Measurements from ENCODE around the gene VCL. TPM values are rescaled to one million over a fixed set of nuclear protein-coding genes. Genes with fewer than 3 reads are reported as not detected.

The VCL gene
- total RNA-seq, 1 experiment from 2014 or later: 382 TPM

- Histone ChIP-seq H3K9ac (ENCODE audit: low read length) (no peak overlapping the region), H3K9me2 (replicated peaks; ENCODE audit: low read length) (no peaks in the 10 kb centered on the region), H3K27me3 (ENCODE audit: low read length) (no peaks in the 10 kb centered on the region), H3K79me2 (ENCODE audit: low read length) (peaks cover 57% of the 10 kb centered on the region), H3K36me3 (ENCODE audit: low read depth, low read length) (peaks cover 56% of the 10 kb centered on the region), H3K4me3 (ENCODE audit: low read length) (no peak overlapping the region), H3K4me2 (ENCODE audit: low read length) (no peak overlapping the region), H4K20me1 (ENCODE audit: low read length) (peaks cover 6% of the 10 kb centered on the region; the same call in 1 of the 2 replicates), H3K9me3 (ENCODE audit: low read length) (no peaks in the 10 kb centered on the region), H2AFZ (ENCODE audit: low read length) (no peak overlapping the region), H3K4me1 (ENCODE audit: insufficient read depth, low read length) (peaks cover 43% of the 10 kb centered on the region), H3K27ac (ENCODE audit: low read length) (no peak overlapping the region), H3F3A (ENCODE audit: low read length, unreplicated experiment) (peaks cover 13% of the 10 kb centered on the region)
- ATAC-seq: no peak
- ChIA-PET POLR2A (ENCODE audit: unreplicated experiment) (interaction anchor here (0.6 kb wide), 1 partner anchor 95 kb away, joined by 5 read pairs; no protein-coding TSS in a partner anchor), CTCF (no interaction called here)
- TF ChIP-seq CTCF (conservative IDR thresholded peaks at IDR 0.05; ENCODE audit: low read depth, low read length) (no peak), EZH2phosphoT487 (IDR thresholded peaks at IDR 0.05; ENCODE audit: borderline replicate concordance, low read length) (no peak), EZH2 (IDR thresholded peaks at IDR 0.05; ENCODE audit: low read length, unreplicated experiment) (no peak)
- no peak for DNase-seq
- intact Hi-C loops (cut with micrococcal nuclease): no loop called here
- no TSS peak for BruUV-seq (replicated peaks)
Observed at GRCh38 chr10:74076961-74077360, 79.0 kb downstream of the VCL start.

- DNase-seq: no peak
- BruUV-seq (replicated peaks): no TSS peak
- Histone ChIP-seq H3K4me3 (ENCODE audit: low read length) (no peak overlapping the region), H3K9me2 (replicated peaks; ENCODE audit: low read length) (no peaks in the 10 kb centered on the region), H3F3A (ENCODE audit: low read length, unreplicated experiment) (peaks cover 14% of the 10 kb centered on the region), H3K4me1 (ENCODE audit: insufficient read depth, low read length) (peaks cover 43% of the 10 kb centered on the region), H3K9ac (ENCODE audit: low read length) (peak overlapping the region; percentile 0; the same call in 1 of the 2 replicates), H3K27me3 (ENCODE audit: low read length) (no peaks in the 10 kb centered on the region), H3K36me3 (ENCODE audit: low read depth, low read length) (peaks cover 60% of the 10 kb centered on the region), H2AFZ (ENCODE audit: low read length) (no peak overlapping the region), H3K4me2 (ENCODE audit: low read length) (no peak overlapping the region; the same call in 1 of the 2 replicates), H3K27ac (ENCODE audit: low read length) (peak overlapping the region; percentile 43; the same call in 1 of the 2 replicates), H3K79me2 (ENCODE audit: low read length) (peaks cover 62% of the 10 kb centered on the region), H4K20me1 (ENCODE audit: low read length) (peaks cover 6% of the 10 kb centered on the region; the same call in 1 of the 2 replicates), H3K9me3 (ENCODE audit: low read length) (no peaks in the 10 kb centered on the region)
- ATAC-seq: no peak
- ChIA-PET POLR2A (ENCODE audit: unreplicated experiment) (interaction anchor here (0.6 kb wide), 1 partner anchor 95 kb away, joined by 5 read pairs; no protein-coding TSS in a partner anchor), CTCF (no interaction called here)
- intact Hi-C loops (cut with micrococcal nuclease): no loop called here
- TF ChIP-seq CTCF (conservative IDR thresholded peaks at IDR 0.05; ENCODE audit: low read depth, low read length) (no peak), EZH2 (IDR thresholded peaks at IDR 0.05; ENCODE audit: low read length, unreplicated experiment) (no peak), EZH2phosphoT487 (IDR thresholded peaks at IDR 0.05; ENCODE audit: borderline replicate concordance, low read length) (no peak)
Observed at GRCh38 chr10:74077416-74077815, 79.5 kb downstream of the VCL start.

GRCh38 chr10:74078037-74078436 is 80.1 kb downstream of the VCL start:
- H3K27ac ChIP-seq (ENCODE audit: low read length): peak overlapping the region; percentile 43
- DNase-seq (peak; percentile 85), ATAC-seq (peak; percentile 19; the same call in 1 of the 2 replicates)
- H3K4me2 ChIP-seq (ENCODE audit: low read length): peak overlapping the region; percentile 46
- no peak overlapping the region for H3K4me3 ChIP-seq (ENCODE audit: low read length)
- H3K9me3 ChIP-seq (ENCODE audit: low read length): no peaks in the 10 kb centered on the region
- no peak overlapping the region for H2AFZ ChIP-seq (ENCODE audit: low read length)
- H3K79me2 ChIP-seq (ENCODE audit: low read length): peaks cover 64% of the 10 kb centered on the region
- BruUV-seq (replicated peaks): no TSS peak
- H3F3A ChIP-seq (ENCODE audit: low read length, unreplicated experiment): peaks cover 18% of the 10 kb centered on the region
- TF ChIP-seq EZH2phosphoT487 (IDR thresholded peaks at IDR 0.05; ENCODE audit: borderline replicate concordance, low read length) (no peak), EZH2 (IDR thresholded peaks at IDR 0.05; ENCODE audit: low read length, unreplicated experiment) (no peak), CTCF (conservative IDR thresholded peaks at IDR 0.05; ENCODE audit: low read depth, low read length) (no peak)
- ChIA-PET CTCF (no interaction called here), POLR2A (ENCODE audit: unreplicated experiment) (interaction anchor here (0.6 kb wide), 2 partner anchors 17 to 58 kb away, joined by 3 to 4 read pairs; no protein-coding TSS in a partner anchor)
- H3K9me2 ChIP-seq (replicated peaks; ENCODE audit: low read length): no peaks in the 10 kb centered on the region
- H3K27me3 ChIP-seq (ENCODE audit: low read length): no peaks in the 10 kb centered on the region
- peaks cover 6% of the 10 kb centered on the region; the same call in 1 of the 2 replicates for H4K20me1 ChIP-seq (ENCODE audit: low read length)
- H3K36me3 ChIP-seq (ENCODE audit: low read depth, low read length): peaks cover 62% of the 10 kb centered on the region
- intact Hi-C loops (cut with micrococcal nuclease): no loop called here
- H3K9ac ChIP-seq (ENCODE audit: low read length): peak overlapping the region; percentile 0; the same call in 1 of the 2 replicates
- peaks cover 43% of the 10 kb centered on the region for H3K4me1 ChIP-seq (ENCODE audit: insufficient read depth, low read length)
